Mesenchymal stem cell (in vitro differentiated cells and primary cell): ENCODE measurements around the gene CCL3.
"Not testable (repeated sequence)": the region's sequence is repeated elsewhere in the genome, so short reads cannot be mapped to it uniquely, and the experiment has no call there.

Experiments
- DNase-seq: peaks from one replicate; pipeline ENCODE4 v3.0.0-alpha.2; 2013
- H2AFZ ChIP-seq: one replicate; pipeline ENCODE4 v1.6.1; 2013; ENCODE audit warnings: low read depth, mild to moderate bottlenecking, control low read depth, inconsistent platforms, low read length, moderate library complexity
- H2AK5ac ChIP-seq: 2 replicates; pipeline ENCODE4 v1.6.1; 2013; ENCODE audit warnings: low read length, moderate library complexity, mild to moderate bottlenecking, inconsistent platforms; ENCODE audit not compliant: severe bottlenecking
- H2BK120ac ChIP-seq: one replicate; pipeline ENCODE4 v1.6.1; 2013; ENCODE audit warnings: low read depth, mild to moderate bottlenecking, inconsistent platforms, low read length, moderate library complexity
- H2BK12ac ChIP-seq, 2 experiments: one replicate each; pipeline ENCODE4 v1.6.1; 2013; ENCODE audit warnings: inconsistent platforms in 2 of 2, low read length in 2 of 2, mild to moderate bottlenecking in 2 of 2, moderate library complexity in 2 of 2, control low read depth in 1 of 2
- H2BK15ac ChIP-seq: one replicate; pipeline ENCODE4 v1.6.1; 2013; ENCODE audit warnings: mild to moderate bottlenecking, low read depth, inconsistent platforms; ENCODE audit not compliant: poor library complexity, severe bottlenecking
- H2BK5ac ChIP-seq: 2 replicates; pipeline ENCODE4 v1.6.1; 2013; ENCODE audit warnings: low read depth, mild to moderate bottlenecking, low read length, control low read depth, inconsistent platforms; ENCODE audit not compliant: poor library complexity, severe bottlenecking
- H3K14ac ChIP-seq, 2 experiments: one replicate each; pipeline ENCODE4 v1.6.1; 2013; ENCODE audit warnings: inconsistent platforms in 2 of 2, low read length in 2 of 2, control low read depth in 1 of 2, mild to moderate bottlenecking in 1 of 2, moderate library complexity in 1 of 2
- H3K18ac ChIP-seq, 2 experiments: one replicate each; pipeline ENCODE4 v1.6.1; 2013; ENCODE audit warnings: inconsistent platforms in 2 of 2, low read length in 2 of 2, control low read depth in 1 of 2, low read depth in 1 of 2, mild to moderate bottlenecking in 1 of 2
- H3K23ac ChIP-seq, 2 experiments: one replicate each; pipeline ENCODE4 v1.6.1; 2013; ENCODE audit warnings: inconsistent platforms in 2 of 2, low read length in 2 of 2, mild to moderate bottlenecking in 2 of 2, moderate library complexity in 2 of 2, control low read depth in 1 of 2
- H3K27ac ChIP-seq: 2 replicates; pipeline ENCODE4 v1.5.1; 2013; ENCODE audit warnings: mild to moderate bottlenecking, moderate library complexity, low read length, control low read depth, inconsistent platforms; ENCODE audit not compliant: poor library complexity, severe bottlenecking
- H3K27me3 ChIP-seq, 2 experiments: 2 replicates each; pipeline versions ENCODE4 v1.6.1 to v1.7.0; 2013; ENCODE audit warnings: low read length in 2 of 2, mild to moderate bottlenecking in 2 of 2, moderate library complexity in 2 of 2, control low read depth in 1 of 2, inconsistent platforms in 1 of 2; ENCODE audit not compliant: control insufficient read depth in 1 of 2, insufficient read depth in 1 of 2
- H3K36me3 ChIP-seq, 2 experiments: 2 replicates each; pipeline versions ENCODE4 v1.6.1 to v1.7.0; 2013; ENCODE audit warnings: low read length in 2 of 2, control low read depth in 1 of 2, inconsistent platforms in 1 of 2, low read depth in 1 of 2, mild to moderate bottlenecking in 1 of 2; ENCODE audit not compliant: insufficient read depth in 2 of 2, control insufficient read depth in 1 of 2
- H3K4ac ChIP-seq, 2 experiments: one replicate each; pipeline ENCODE4 v1.6.1; 2013; ENCODE audit warnings: inconsistent platforms in 2 of 2, low read length in 2 of 2, mild to moderate bottlenecking in 2 of 2, moderate library complexity in 2 of 2, control low read depth in 1 of 2, low read depth in 1 of 2
- H3K4me1 ChIP-seq: 2 replicates; pipeline ENCODE4 v1.6.1; 2013; ENCODE audit warnings: low read depth, low read length, control low read depth; ENCODE audit not compliant: control insufficient read depth, insufficient read depth
- H3K4me2 ChIP-seq: 2 replicates; pipeline ENCODE4 v1.6.1; 2013; ENCODE audit warnings: low read length, mild to moderate bottlenecking, inconsistent platforms; ENCODE audit not compliant: poor library complexity, severe bottlenecking
- H3K4me3 ChIP-seq, 2 experiments: 2 replicates each; pipeline versions ENCODE4 v1.5.1 to v1.7.0; 2013; ENCODE audit warnings: low read length in 2 of 2, mild to moderate bottlenecking in 2 of 2, control low read depth in 1 of 2, low read depth in 1 of 2; ENCODE audit not compliant: insufficient read depth in 1 of 2
- H3K79me1 ChIP-seq: replicated peaks from 2 replicates; pipeline ENCODE4 v1.6.1; 2013; ENCODE audit warnings: mild to moderate bottlenecking, control low read depth, low read length, inconsistent platforms; ENCODE audit not compliant: poor library complexity, severe bottlenecking
- H3K9ac ChIP-seq: 2 replicates; pipeline ENCODE4 v1.7.0; 2013; ENCODE audit warnings: mild to moderate bottlenecking, low read length, moderate library complexity
- H3K9me3 ChIP-seq: 2 replicates; pipeline ENCODE4 v1.7.0; 2013; ENCODE audit warnings: mild to moderate bottlenecking, low read length; ENCODE audit not compliant: control insufficient read depth
- H4K8ac ChIP-seq: one replicate; pipeline ENCODE4 v1.6.1; 2013; ENCODE audit warnings: inconsistent platforms, mild to moderate bottlenecking, low read length, moderate library complexity
- H4K91ac ChIP-seq: one replicate; pipeline ENCODE4 v1.6.1; 2013; ENCODE audit warnings: mild to moderate bottlenecking, low read length, inconsistent platforms
- WGBS: methylation state at CpG from one replicate; pipeline ENCODE4 v1.1.7; 2013; ENCODE audit warnings: mixed read lengths; 5-methylcytosine and 5-hydroxymethylcytosine counted together

Gene CCL3

DNA sequence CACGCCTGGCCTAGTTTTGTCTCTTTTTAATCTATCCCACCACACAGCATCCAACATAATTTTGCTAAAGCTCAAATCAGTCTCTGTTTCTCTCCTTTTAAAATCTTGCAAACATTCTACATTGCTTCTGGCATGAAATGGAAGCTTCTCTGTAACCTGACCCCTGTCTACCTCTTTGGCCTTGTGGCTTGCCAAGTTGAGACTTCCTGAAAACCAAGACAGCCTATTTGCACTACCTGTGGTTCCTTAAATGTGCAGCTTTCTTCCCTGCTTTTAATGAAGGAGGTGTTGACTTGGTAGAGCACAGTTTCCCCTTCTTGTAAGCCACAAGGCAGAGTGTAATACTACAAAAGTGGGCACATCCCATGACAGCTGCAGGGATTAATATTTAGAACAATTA is 6.0 kb upstream of the CCL3 start:
- Histone ChIP-seq H3K27me3 (peaks cover 0 to 4% of the 10 kb centered on the region in 2 experiments), H3K4me3 (no peak overlapping the region), H2BK15ac (no peak overlapping the region), H3K4ac (no peak overlapping the region), H2AK5ac (no peak overlapping the region), H3K4me1 (no peaks in the 10 kb centered on the region), H2BK12ac (no peak overlapping the region), H3K9me3 (no peaks in the 10 kb centered on the region), H3K9ac (no peak overlapping the region), H3K23ac (no peak overlapping the region), H3K27ac (no peak overlapping the region), H3K4me2 (no peak overlapping the region), H4K91ac (no peak overlapping the region), H2BK5ac (no peak overlapping the region), H3K14ac (no peak overlapping the region), H2AFZ (no peak overlapping the region), H3K79me1 (no peaks in the 10 kb centered on the region), H2BK120ac (no peak overlapping the region), H3K18ac (no peak overlapping the region), H4K8ac (no peak overlapping the region), H3K36me3 (no peaks in the 10 kb centered on the region)
- 68% methylated on average over 1 of the region's 1 CpG for WGBS
- no peak for DNase-seq

- Histone ChIP-seq H2BK120ac (no peak overlapping the region), H3K27ac (no peak overlapping the region), H3K79me1 (no peaks in the 10 kb centered on the region), H4K8ac (no peak overlapping the region), H3K27me3 (peaks cover 0 to 4% of the 10 kb centered on the region in 2 experiments), H3K4ac (no peak overlapping the region), H2BK12ac (no peak overlapping the region), H2BK5ac (no peak overlapping the region), H3K36me3 (no peaks in the 10 kb centered on the region), H3K23ac (no peak overlapping the region), H3K14ac (no peak overlapping the region), H3K9ac (no peak overlapping the region), H3K4me1 (no peaks in the 10 kb centered on the region), H2AK5ac (no peak overlapping the region), H2AFZ (no peak overlapping the region), H4K91ac (no peak overlapping the region), H3K4me2 (no peak overlapping the region), H2BK15ac (no peak overlapping the region), H3K4me3 (no peak overlapping the region), H3K18ac (no peak overlapping the region), H3K9me3 (no peaks in the 10 kb centered on the region)
- WGBS, result 87% methylated on average over 7 of the region's 7 CpGs
- DNase-seq, result no peak
These were observed 4.8 kb upstream of the CCL3 start for GRCh38 chr17:36094746-36095145.

DNA sequence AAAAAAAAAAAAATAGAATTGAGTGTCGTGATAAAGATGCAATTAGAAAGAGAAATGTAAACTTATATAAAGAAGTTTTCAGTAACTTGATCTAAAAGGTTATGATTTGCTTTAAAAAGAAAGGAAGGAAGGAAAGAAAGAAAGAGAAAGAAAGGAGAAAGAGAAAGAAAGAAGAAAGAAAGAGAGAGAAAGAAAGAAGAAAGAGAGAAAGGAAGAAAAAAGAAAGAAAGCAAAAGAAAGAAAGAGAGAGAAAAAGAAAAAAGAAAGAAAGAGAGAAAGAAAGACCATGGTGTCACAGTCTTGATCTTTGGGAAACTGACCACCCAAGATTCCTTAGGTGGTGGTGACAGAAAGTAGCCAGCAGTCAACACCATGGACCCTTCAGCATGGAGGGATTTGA is 4.3 kb upstream of the CCL3 start:
- Histone ChIP-seq H2AK5ac (no peak overlapping the region), H3K27ac (no peak overlapping the region), H2BK5ac (no peak overlapping the region), H3K14ac (no peak overlapping the region), H3K4me3 (no peak overlapping the region), H3K4me1 (no peaks in the 10 kb centered on the region), H2AFZ (no peak overlapping the region), H4K8ac (no peak overlapping the region), H3K4me2 (no peak overlapping the region), H2BK15ac (no peak overlapping the region), H2BK12ac (no peak overlapping the region), H3K23ac (no peak overlapping the region), H3K9ac (no peak overlapping the region), H4K91ac (no peak overlapping the region), H3K36me3 (no peaks in the 10 kb centered on the region), H3K18ac (no peak overlapping the region), H3K79me1 (no peaks in the 10 kb centered on the region), H2BK120ac (no peak overlapping the region), H3K9me3 (no peaks in the 10 kb centered on the region), H3K27me3 (peaks cover 0 to 4% of the 10 kb centered on the region in 2 experiments), H3K4ac (no peak overlapping the region)
- no peak for DNase-seq
- WGBS, result 74% methylated on average over 1 of the region's 1 CpG

- not testable (repeated sequence) for H2BK5ac ChIP-seq, H3K4ac ChIP-seq, H2AK5ac ChIP-seq, H3K4me1 ChIP-seq, H3K79me1 ChIP-seq, H3K27me3 ChIP-seq, DNase-seq, H4K91ac ChIP-seq, H3K27ac ChIP-seq, H2BK12ac ChIP-seq, H2BK15ac ChIP-seq, H3K4me3 ChIP-seq, H2AFZ ChIP-seq, H3K18ac ChIP-seq, H3K9ac ChIP-seq, H3K14ac ChIP-seq, H3K23ac ChIP-seq, H3K4me2 ChIP-seq, H2BK120ac ChIP-seq, H4K8ac ChIP-seq, H3K9me3 ChIP-seq, H3K36me3 ChIP-seq
- WGBS, result no CpG with 5 or more reads among the region's 6 CpGs
These were observed 2.8 kb upstream of the CCL3 start for GRCh38 chr17:36092715-36093114.
